Fibroblast of lung (primary cell): ENCODE data around the gene ANXA9. TPM values are rescaled to one million over a fixed set of nuclear protein-coding genes. Genes with fewer than 3 reads are reported as not detected.

ENCODE experiments used
- DNase-seq, 2 donors: peaks; one replicate each; pipeline versions ENCODE4 v3.0.0 to v3.0.0-alpha.2; 2010; ENCODE audit warnings: low read depth in 2 of 2
- H2AFZ ChIP-seq: 2 replicates; pipeline ENCODE4 v1.5.1; 2012; ENCODE audit warnings: low read length, control low read depth, inconsistent platforms
- H3K27ac ChIP-seq: 2 replicates; pipeline ENCODE4 v1.5.1; 2011; ENCODE audit warnings: low read length, control low read depth; ENCODE audit not compliant: insufficient read depth
- H3K27me3 ChIP-seq: 2 replicates; pipeline ENCODE4 v1.5.1; 2011; ENCODE audit warnings: mild to moderate bottlenecking, low read length; ENCODE audit not compliant: control insufficient read depth, insufficient read depth
- H3K36me3 ChIP-seq: 2 replicates; pipeline ENCODE4 v1.5.1; 2011; ENCODE audit warnings: low read length; ENCODE audit not compliant: control insufficient read depth, insufficient read depth
- H3K4me1 ChIP-seq: 2 replicates; pipeline ENCODE4 v1.5.1; 2011; ENCODE audit warnings: low read length; ENCODE audit not compliant: control insufficient read depth, insufficient read depth; ENCODE audit errors: extremely low read depth
- H3K4me2 ChIP-seq: 2 replicates; pipeline ENCODE4 v1.5.1; 2011; ENCODE audit warnings: low read length, control low read depth; ENCODE audit not compliant: insufficient read depth; ENCODE audit errors: extremely low read depth
- H3K4me3 ChIP-seq, 4 experiments: fragments of 200-600 bp in 1 of 4; sonication (generic) in 1 of 4; replicated peaks in 1 of 4; 2 replicates each; pipeline ENCODE4 v1.5.1; 2011 to 2016; ENCODE audit warnings: low read length in 4 of 4, low read depth in 3 of 4, mild to moderate bottlenecking in 3 of 4, control low read depth in 2 of 4, inconsistent platforms in 1 of 4, mixed read lengths in 1 of 4; ENCODE audit not compliant: insufficient read depth in 1 of 4; ENCODE audit errors: control extremely low read depth in 1 of 4
- H3K79me2 ChIP-seq: 2 replicates; pipeline ENCODE4 v1.5.1; 2012; ENCODE audit warnings: mild to moderate bottlenecking, low read length, inconsistent platforms; ENCODE audit not compliant: control insufficient read depth, insufficient read depth
- H3K9ac ChIP-seq: 2 replicates; pipeline ENCODE4 v1.5.1; 2011; ENCODE audit warnings: mild to moderate bottlenecking, low read length, control low read depth; ENCODE audit not compliant: insufficient read depth
- H3K9me3 ChIP-seq: 2 replicates; pipeline ENCODE4 v1.5.1; 2012; ENCODE audit warnings: low read depth, low read length; ENCODE audit not compliant: control insufficient read depth, insufficient read depth
- H4K20me1 ChIP-seq: 2 replicates; pipeline ENCODE4 v1.5.1; 2011; ENCODE audit warnings: low read length; ENCODE audit not compliant: control insufficient read depth, insufficient read depth; ENCODE audit errors: extremely low read depth
- CTCF ChIP-seq, 2 donors: IDR thresholded peaks in 1 of 2; conservative IDR thresholded peaks in 1 of 2; 1 replicate in 1 of 2; 2 replicates in 1 of 2; pipeline ENCODE4 v1.5.1; 2011 to 2012; ENCODE audit warnings: low read length in 2 of 2, control low read depth in 1 of 2, inconsistent platforms in 1 of 2, low read depth in 1 of 2, mild to moderate bottlenecking in 1 of 2
- EZH2 ChIP-seq: IDR thresholded peaks from 2 replicates; pipeline ENCODE4 v1.5.1; 2012; ENCODE audit warnings: low read length, control low read depth, mild to moderate bottlenecking; ENCODE audit errors: missing control alignments
- polyA plus RNA-seq, 2 donors: library from polyadenylated mRNA; depleted of rRNA in 1 of 2; stranded (reverse) in 1 of 2; unstranded in 1 of 2; fragments of >200 nt; gene quantifications; 2 replicates each; pipeline ENCODE4 v1.2.1, GENCODE V29; 2011 to 2012; ENCODE audit warnings: missing spikeins in 1 of 2
- total RNA-seq: library from RNA; depleted of rRNA; stranded (reverse); fragments of >200 nt; gene quantifications from 2 replicates; pipeline ENCODE4 v1.2.1, GENCODE V29; 2014

Gene ANXA9
- total and polyA plus RNA-seq, 2 donors (not counting 1 experiment from before 2014, with no cell fraction given) = 0.07 to 0.33 TPM

GRCh38 chr1:150995896-150996295, 13.8 kb downstream of the ANXA9 start:
- H3K4me1 ChIP-seq = no peaks in the 10 kb centered on the region
- no peak overlapping the region for H3K27ac ChIP-seq
- H3K4me2 ChIP-seq = no peak overlapping the region
- H4K20me1 ChIP-seq = no peaks in the 10 kb centered on the region
- peak in 1 of 2 donors; percentile 49 for DNase-seq
- no peak overlapping the region for H3K9ac ChIP-seq
- H3K27me3 ChIP-seq = no peaks in the 10 kb centered on the region
- no peaks in the 10 kb centered on the region for H3K9me3 ChIP-seq
- TF ChIP-seq EZH2 (no peak), CTCF (conservative IDR thresholded peaks at IDR 0.05 in 1 of 2, IDR thresholded peaks at IDR 0.05 in 1 of 2; ENCODE audit: low read depth in 1 of 2, low read length in 2 of 2) (peak; percentile 53 to 69)
- no peak overlapping the region for H3K4me3 ChIP-seq
- H2AFZ ChIP-seq = peak overlapping the region; percentile 55
- no peaks in the 10 kb centered on the region for H3K79me2 ChIP-seq
- peaks cover 2% of the 10 kb centered on the region for H3K36me3 ChIP-seq

DNA sequence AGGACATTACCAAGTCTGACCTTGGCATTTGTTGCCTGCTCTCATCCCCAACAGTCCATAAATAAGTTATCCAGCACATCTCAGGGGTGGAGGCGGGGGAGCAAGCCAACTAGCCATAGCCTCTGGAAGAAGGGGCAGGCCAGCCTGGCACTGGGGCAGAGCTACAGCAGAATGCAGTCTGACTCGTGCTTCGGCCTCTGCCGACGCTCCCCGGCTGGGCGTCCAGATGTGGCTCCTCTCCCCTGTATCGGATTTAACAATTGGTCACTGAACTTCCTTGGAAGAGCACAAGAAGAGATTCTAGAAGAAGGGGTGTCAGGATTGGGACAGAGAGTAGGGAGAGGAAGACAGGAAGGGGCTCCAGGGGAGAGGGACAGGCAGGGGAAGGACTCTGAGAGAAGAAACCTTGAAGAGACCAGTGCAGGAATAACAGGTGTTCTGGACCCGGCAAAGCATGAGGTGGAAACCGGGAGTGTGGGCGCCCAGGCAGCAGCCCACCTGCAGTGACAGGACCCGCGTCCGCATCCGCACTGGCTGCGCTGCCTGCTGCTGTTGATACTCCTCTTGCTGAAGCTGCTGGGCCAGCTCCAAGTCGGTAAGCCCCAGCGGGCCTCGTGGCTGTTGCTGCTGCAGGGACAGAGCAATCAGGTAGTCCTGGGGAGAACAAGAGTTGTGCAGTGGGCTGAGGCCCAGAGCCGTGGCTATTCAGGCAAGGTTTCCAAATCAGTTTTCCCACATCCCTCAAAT, 15.2 kb downstream of the ANXA9 start:
- no peak overlapping the region for H3K4me3 ChIP-seq
- no peak overlapping the region for H3K9ac ChIP-seq
- no peak overlapping the region for H3K27ac ChIP-seq
- no peak for DNase-seq
- no peaks in the 10 kb centered on the region for H3K4me1 ChIP-seq
- no peak overlapping the region for H2AFZ ChIP-seq
- H3K27me3 ChIP-seq = no peaks in the 10 kb centered on the region
- no peaks in the 10 kb centered on the region for H3K9me3 ChIP-seq
- TF ChIP-seq EZH2 (no peak), CTCF (conservative IDR thresholded peaks at IDR 0.05 in 1 of 2, IDR thresholded peaks at IDR 0.05 in 1 of 2; ENCODE audit: low read depth in 1 of 2, low read length in 2 of 2) (no peak)
- H3K4me2 ChIP-seq = no peak overlapping the region
- no peaks in the 10 kb centered on the region for H3K79me2 ChIP-seq
- no peaks in the 10 kb centered on the region for H4K20me1 ChIP-seq
- peaks cover 5% of the 10 kb centered on the region for H3K36me3 ChIP-seq

DNA sequence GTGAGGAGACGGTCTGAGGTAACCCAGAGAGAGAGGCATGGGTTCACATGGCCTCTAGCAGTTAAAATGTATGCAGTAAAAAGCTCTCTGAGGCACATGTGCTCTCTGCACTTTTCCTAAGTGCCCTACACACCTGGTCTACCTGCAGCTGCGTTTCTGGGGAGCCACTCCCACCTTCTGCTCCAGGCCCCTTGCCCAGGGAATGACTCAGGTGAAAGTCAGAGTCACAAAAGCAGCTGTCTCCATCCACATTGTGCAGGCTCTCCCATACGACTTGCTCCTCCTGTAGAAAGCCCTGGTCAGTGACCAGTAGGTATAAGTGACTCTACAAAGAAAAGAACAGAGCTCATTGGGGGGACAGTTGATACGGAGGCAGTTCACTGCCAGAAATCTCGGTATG, 15.9 kb downstream of the ANXA9 start:
- H3K4me2 ChIP-seq = no peak overlapping the region
- DNase-seq = no peak
- peaks cover 5% of the 10 kb centered on the region for H3K36me3 ChIP-seq
- H4K20me1 ChIP-seq = no peaks in the 10 kb centered on the region
- no peaks in the 10 kb centered on the region for H3K4me1 ChIP-seq
- H3K27me3 ChIP-seq = no peaks in the 10 kb centered on the region
- H3K79me2 ChIP-seq = no peaks in the 10 kb centered on the region
- H3K27ac ChIP-seq = no peak overlapping the region
- H2AFZ ChIP-seq = no peak overlapping the region
- H3K4me3 ChIP-seq = no peak overlapping the region
- H3K9me3 ChIP-seq = no peaks in the 10 kb centered on the region
- TF ChIP-seq CTCF (conservative IDR thresholded peaks at IDR 0.05 in 1 of 2, IDR thresholded peaks at IDR 0.05 in 1 of 2; ENCODE audit: low read depth in 1 of 2, low read length in 2 of 2) = no peak
- TF ChIP-seq EZH2 = no peak
- H3K9ac ChIP-seq = no peak overlapping the region
